Neural cell (in vitro differentiated cells): ENCODE measurements around the gene PTHLH. TPM values are rescaled to one million over a fixed set of nuclear protein-coding genes. Genes with fewer than 3 reads are reported as not detected.

ENCODE experiments used
- H2AFZ ChIP-seq: fragments of 200-600, 300-800 bp; sonication (generic), shearing (Covaris generic); 2 replicates; pipeline ENCODE4 v1.6.0; 2014; ENCODE audit warnings: low read depth, mild to moderate bottlenecking, antibody characterized with exemption, low read length, moderate library complexity
- H3F3A ChIP-seq: fragments of 200-600 bp; shearing (Covaris generic); 2 replicates; pipeline ENCODE4 v1.6.1; 2016; ENCODE audit warnings: mild to moderate bottlenecking, moderate library complexity, mixed read lengths, antibody characterized with exemption, low read length; ENCODE audit not compliant: insufficient read depth, poor library complexity, severe bottlenecking
- H3K27ac ChIP-seq: fragments of 200-600, 300-800 bp; sonication (generic), shearing (Covaris generic); 2 replicates; pipeline ENCODE4 v1.5.1; 2014; ENCODE audit warnings: mild to moderate bottlenecking, low read length, moderate library complexity
- H3K27me3 ChIP-seq: fragments of 300-800, 200-600 bp; sonication (generic), shearing (Covaris generic); 2 replicates; pipeline ENCODE4 v1.6.0; 2014; ENCODE audit warnings: mild to moderate bottlenecking, low read depth, low read length, moderate library complexity; ENCODE audit not compliant: insufficient read depth
- H3K36me3 ChIP-seq: fragments of 300-800, 200-600 bp; sonication (generic), shearing (Covaris generic); 2 replicates; pipeline ENCODE4 v1.5.1; 2014; ENCODE audit warnings: mild to moderate bottlenecking, antibody characterized with exemption, low read length, moderate library complexity; ENCODE audit not compliant: insufficient read depth
- H3K4me2 ChIP-seq: fragments of 300-800, 200-600 bp; sonication (generic), shearing (Covaris generic); 2 replicates; pipeline ENCODE4 v1.6.0; 2014; ENCODE audit warnings: mild to moderate bottlenecking, low read length
- H3K4me3 ChIP-seq: fragments of 300-800, 200-600 bp; sonication (generic), shearing (Covaris generic); 2 replicates; pipeline ENCODE4 v1.5.1; 2014; ENCODE audit warnings: mild to moderate bottlenecking, low read length, moderate library complexity
- H3K79me2 ChIP-seq: fragments of 200-600 bp; shearing (Covaris generic); replicated peaks from 2 replicates; pipeline ENCODE4 v1.6.0; 2014; ENCODE audit warnings: mild to moderate bottlenecking, low read length, moderate library complexity; ENCODE audit not compliant: insufficient read depth
- H3K9ac ChIP-seq: fragments of 300-800, 200-600 bp; sonication (generic), shearing (Covaris generic); 2 replicates; pipeline ENCODE4 v1.6.1; 2016; ENCODE audit warnings: mild to moderate bottlenecking, low read length, mixed read lengths
- H3K9me2 ChIP-seq: fragments of 200-600 bp; shearing (Covaris generic); 2 replicates; pipeline ENCODE4 v1.6.1; 2016; ENCODE audit warnings: mild to moderate bottlenecking, low read length, mixed read lengths; ENCODE audit not compliant: insufficient read depth
- H3K9me3 ChIP-seq: fragments of 200-600, 300-800 bp; sonication (generic), shearing (Covaris generic); 2 replicates; pipeline ENCODE4 v1.6.1; 2016; ENCODE audit warnings: mild to moderate bottlenecking, mixed run types, low read length, moderate library complexity, mixed read lengths
- H4K20me1 ChIP-seq: fragments of 200-600 bp; shearing (Covaris generic); 2 replicates; pipeline ENCODE4 v1.6.1; 2016; ENCODE audit warnings: mild to moderate bottlenecking, mixed run types; ENCODE audit not compliant: insufficient read depth
- EP300 ChIP-seq: fragments of 450-650 bp; conservative IDR thresholded peaks from 2 replicates; pipeline ENCODE4 v1.6.1; 2014; ENCODE audit warnings: antibody characterized with exemption, mild to moderate bottlenecking, moderate library complexity; ENCODE audit not compliant: poor library complexity, severe bottlenecking
- POLR2AphosphoS5 ChIP-seq: IDR thresholded peaks from 2 replicates; pipeline ENCODE4 v1.6.1; 2012
- RAD21 ChIP-seq: fragments of 450-650 bp; conservative IDR thresholded peaks from 2 replicates; pipeline ENCODE4 v1.6.1; 2014; ENCODE audit warnings: antibody characterized with exemption, mild to moderate bottlenecking, moderate library complexity
- SMC3 ChIP-seq: fragments of 450-650 bp; conservative IDR thresholded peaks from 2 replicates; pipeline ENCODE4 v1.6.1; 2014; ENCODE audit warnings: antibody characterized with exemption, mild to moderate bottlenecking, moderate library complexity; ENCODE audit not compliant: poor library complexity
- polyA plus RNA-seq: library from polyadenylated mRNA; depleted of rRNA; stranded (reverse); fragments of >200 nt; gene quantifications from 2 replicates; pipeline ENCODE4 v1.2.3, GENCODE V29; 2014
- TF ChIP-seq, protein P1 (sequence below): fragments of 450-650 bp; IDR thresholded peaks from 2 replicates; pipeline ENCODE4 v1.5.1; 2014; ENCODE audit warnings: antibody characterized with exemption, mild to moderate bottlenecking, moderate library complexity; ENCODE audit not compliant: poor library complexity, severe bottlenecking
- TF ChIP-seq, protein P2 (sequence below): IDR thresholded peaks from 2 replicates; pipeline ENCODE4 v1.6.1; 2012; ENCODE audit warnings: borderline replicate concordance

The PTHLH gene
- polyA plus RNA-seq, 1 donor from 2014 or later, result 0.22 TPM

DNA sequence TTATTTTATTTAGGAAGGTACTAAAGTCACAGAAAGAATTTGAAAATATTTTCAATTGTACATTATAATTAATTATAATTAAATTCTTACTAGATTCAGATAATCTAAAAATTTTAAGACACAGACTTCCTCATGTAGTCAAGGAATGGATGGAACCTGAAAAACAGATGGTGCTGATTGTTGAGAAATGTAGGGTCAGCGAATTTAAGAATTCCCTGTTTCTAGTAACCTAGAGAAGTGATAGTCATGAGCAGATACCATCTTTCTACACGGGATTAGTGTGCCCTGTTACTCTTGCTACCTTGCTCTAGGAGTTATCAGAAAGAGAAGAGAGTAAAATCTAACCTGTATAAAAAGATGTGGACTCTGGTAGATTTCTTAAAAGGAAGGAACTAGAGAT is 37.5 kb upstream of the PTHLH start:
- Histone ChIP-seq H3K27ac (no peak overlapping the region), H3K9me3 (no peaks in the 10 kb centered on the region), H3K4me2 (no peak overlapping the region), H3K36me3 (no peaks in the 10 kb centered on the region), H3F3A (no peaks in the 10 kb centered on the region), H3K79me2 (no peaks in the 10 kb centered on the region), H3K9ac (no peak overlapping the region), H2AFZ (no peak overlapping the region), H3K9me2 (no peaks in the 10 kb centered on the region), H3K4me3 (no peak overlapping the region), H3K27me3 (no peaks in the 10 kb centered on the region), H4K20me1 (no peaks in the 10 kb centered on the region)
- TF ChIP-seq, protein P1, sequence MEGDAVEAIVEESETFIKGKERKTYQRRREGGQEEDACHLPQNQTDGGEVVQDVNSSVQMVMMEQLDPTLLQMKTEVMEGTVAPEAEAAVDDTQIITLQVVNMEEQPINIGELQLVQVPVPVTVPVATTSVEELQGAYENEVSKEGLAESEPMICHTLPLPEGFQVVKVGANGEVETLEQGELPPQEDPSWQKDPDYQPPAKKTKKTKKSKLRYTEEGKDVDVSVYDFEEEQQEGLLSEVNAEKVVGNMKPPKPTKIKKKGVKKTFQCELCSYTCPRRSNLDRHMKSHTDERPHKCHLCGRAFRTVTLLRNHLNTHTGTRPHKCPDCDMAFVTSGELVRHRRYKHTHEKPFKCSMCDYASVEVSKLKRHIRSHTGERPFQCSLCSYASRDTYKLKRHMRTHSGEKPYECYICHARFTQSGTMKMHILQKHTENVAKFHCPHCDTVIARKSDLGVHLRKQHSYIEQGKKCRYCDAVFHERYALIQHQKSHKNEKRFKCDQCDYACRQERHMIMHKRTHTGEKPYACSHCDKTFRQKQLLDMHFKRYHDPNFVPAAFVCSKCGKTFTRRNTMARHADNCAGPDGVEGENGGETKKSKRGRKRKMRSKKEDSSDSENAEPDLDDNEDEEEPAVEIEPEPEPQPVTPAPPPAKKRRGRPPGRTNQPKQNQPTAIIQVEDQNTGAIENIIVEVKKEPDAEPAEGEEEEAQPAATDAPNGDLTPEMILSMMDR, result no peak
- TF ChIP-seq EP300 (no peak), SMC3 (no peak), POLR2AphosphoS5 (no peak), RAD21 (no peak)
- TF ChIP-seq, protein P2, sequence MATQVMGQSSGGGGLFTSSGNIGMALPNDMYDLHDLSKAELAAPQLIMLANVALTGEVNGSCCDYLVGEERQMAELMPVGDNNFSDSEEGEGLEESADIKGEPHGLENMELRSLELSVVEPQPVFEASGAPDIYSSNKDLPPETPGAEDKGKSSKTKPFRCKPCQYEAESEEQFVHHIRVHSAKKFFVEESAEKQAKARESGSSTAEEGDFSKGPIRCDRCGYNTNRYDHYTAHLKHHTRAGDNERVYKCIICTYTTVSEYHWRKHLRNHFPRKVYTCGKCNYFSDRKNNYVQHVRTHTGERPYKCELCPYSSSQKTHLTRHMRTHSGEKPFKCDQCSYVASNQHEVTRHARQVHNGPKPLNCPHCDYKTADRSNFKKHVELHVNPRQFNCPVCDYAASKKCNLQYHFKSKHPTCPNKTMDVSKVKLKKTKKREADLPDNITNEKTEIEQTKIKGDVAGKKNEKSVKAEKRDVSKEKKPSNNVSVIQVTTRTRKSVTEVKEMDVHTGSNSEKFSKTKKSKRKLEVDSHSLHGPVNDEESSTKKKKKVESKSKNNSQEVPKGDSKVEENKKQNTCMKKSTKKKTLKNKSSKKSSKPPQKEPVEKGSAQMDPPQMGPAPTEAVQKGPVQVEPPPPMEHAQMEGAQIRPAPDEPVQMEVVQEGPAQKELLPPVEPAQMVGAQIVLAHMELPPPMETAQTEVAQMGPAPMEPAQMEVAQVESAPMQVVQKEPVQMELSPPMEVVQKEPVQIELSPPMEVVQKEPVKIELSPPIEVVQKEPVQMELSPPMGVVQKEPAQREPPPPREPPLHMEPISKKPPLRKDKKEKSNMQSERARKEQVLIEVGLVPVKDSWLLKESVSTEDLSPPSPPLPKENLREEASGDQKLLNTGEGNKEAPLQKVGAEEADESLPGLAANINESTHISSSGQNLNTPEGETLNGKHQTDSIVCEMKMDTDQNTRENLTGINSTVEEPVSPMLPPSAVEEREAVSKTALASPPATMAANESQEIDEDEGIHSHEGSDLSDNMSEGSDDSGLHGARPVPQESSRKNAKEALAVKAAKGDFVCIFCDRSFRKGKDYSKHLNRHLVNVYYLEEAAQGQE, result no peak

DNA sequence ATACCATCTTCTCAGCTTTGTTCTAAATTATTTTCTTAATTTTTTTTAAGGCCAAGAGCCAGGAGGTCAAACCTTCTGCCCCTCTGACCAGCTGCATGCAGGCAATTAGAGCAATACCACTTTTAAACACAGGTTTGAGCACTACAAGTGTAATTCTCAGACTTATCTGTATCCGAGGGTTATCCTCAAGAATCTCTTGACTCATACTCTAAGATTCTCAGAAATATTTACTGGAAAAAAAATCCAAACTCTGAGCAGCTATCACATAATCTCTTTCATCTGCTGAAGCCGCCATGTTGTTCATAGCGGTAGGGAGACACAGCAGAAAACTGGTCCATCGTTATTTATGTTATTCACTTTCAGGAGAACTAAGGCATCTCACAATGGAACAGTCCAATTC is 27.4 kb upstream of the PTHLH start:
- TF ChIP-seq, protein P2, result no peak
- TF ChIP-seq EP300, result no peak
- no peaks in the 10 kb centered on the region for H3K9me2 ChIP-seq
- H3K79me2 ChIP-seq, result no peaks in the 10 kb centered on the region
- H3F3A ChIP-seq, result no peaks in the 10 kb centered on the region
- H3K9ac ChIP-seq, result no peak overlapping the region
- H3K27ac ChIP-seq, result no peak overlapping the region
- H4K20me1 ChIP-seq, result no peaks in the 10 kb centered on the region
- no peaks in the 10 kb centered on the region for H3K36me3 ChIP-seq
- H3K9me3 ChIP-seq, result no peaks in the 10 kb centered on the region
- H3K4me3 ChIP-seq, result no peak overlapping the region
- no peak overlapping the region for H2AFZ ChIP-seq
- no peaks in the 10 kb centered on the region for H3K27me3 ChIP-seq
- H3K4me2 ChIP-seq, result no peak overlapping the region
